ENCODE data around the gene ASTE1. TPM values are rescaled to one million over a fixed set of nuclear protein-coding genes. Genes with fewer than 3 reads are reported as not detected.

The ASTE1 gene
- polyA plus RNA-seq, 3 donors, result 12.8 to 14.1 (median 13.8) TPM

Other genes starting within 250 kb of the ASTE1 start
- 100 to 1,000 TPM; 118 to 141 (median 131) TPM for gene ATP2C1, start 132.7 kb downstream of the ASTE1 start, polyA plus RNA-seq (ENCODE audit: insufficient read length in 3 of 3)
- 10 to 100 TPM; 15.8 to 22.1 (median 18.1) TPM for gene NEK11, start 52 bp upstream of the ASTE1 start, polyA plus RNA-seq (ENCODE audit: insufficient read length in 3 of 3)

All from renal pelvis (tissue), 3 donors.